K562 (cell line): ENCODE measurements around the gene ANP32B. TPM values are rescaled to one million over a fixed set of nuclear protein-coding genes. Genes with fewer than 3 reads are reported as not detected.
A peak's percentile ranks its signal among the peaks of the same experiment; 100 is the strongest.

Source experiments
- ATAC-seq: fragments of 200-7000 bp; cut with Tn5 transposase; 3 replicates; pipeline ENCODE4 v1.9.1; 2020; ENCODE audit warnings: moderate library complexity
- BruUV-seq: library from RNA; stranded (reverse); fragments of 400-500 nt; replicated peaks from 2 replicates; lab custom pipeline; 2021; lab: Mats Ljungman, UMichigan
- CTCF ChIA-PET: fragments of 300-600 bp; formaldehyde crosslinking; extraction: SDS; loops from one replicate; lab custom pipeline; 2021; ENCODE audit warnings: low intra/inter-chr PET ratio; lab: Yijun Ruan, JAX
- POLR2A ChIA-PET: fragments of 300-600, 350-650 bp; sonication (Branson Sonifier 250); formaldehyde crosslinking; extraction: SDS; loops from one replicate; lab custom pipeline; 2021; ENCODE audit warnings: antibody characterized with exemption, inconsistent platforms; lab: Yijun Ruan, JAX
- DNase-seq, 4 experiments: peaks; one replicate each; pipeline versions ENCODE4 v3.0.0 to v3.0.0-alpha.2; 2011 to 2018; ENCODE audit warnings: low spot score in 3 of 4, mixed read lengths in 3 of 4; ENCODE audit errors: extremely low read depth in 1 of 4
- FAIRE-seq: peaks from 2 replicates; lab custom pipeline; 2011; peaks lifted over from hg19 to GRCh38; lab: Jason Lieb, UNC
- H2AFZ ChIP-seq: 2 replicates; pipeline ENCODE4 v1.6.0; 2011; ENCODE audit warnings: low read depth, low read length, control low read depth, inconsistent platforms
- H3K27ac ChIP-seq: fragments of 200-600 bp; 3 replicates; pipeline ENCODE4 v1.8.0; 2011; ENCODE audit warnings: low read depth, mild to moderate bottlenecking, control low read depth, inconsistent platforms, low read length, moderate library complexity, mixed read lengths; ENCODE audit errors: extremely low read depth
- H3K27me3 ChIP-seq, 2 experiments: fragments of 300-600 bp in 1 of 2; 2 replicates in 1 of 2; 3 replicates in 1 of 2; pipeline versions ENCODE4 v1.6.0 to v1.8.0; 2011; ENCODE audit warnings: inconsistent platforms in 2 of 2, low read length in 2 of 2, mild to moderate bottlenecking in 1 of 2, mixed read lengths in 1 of 2, moderate library complexity in 1 of 2; ENCODE audit not compliant: control insufficient read depth in 2 of 2, insufficient read depth in 2 of 2
- H3K36me3 ChIP-seq: fragments of 300-600 bp; 3 replicates; pipeline ENCODE4 v1.8.0; 2011; ENCODE audit warnings: mild to moderate bottlenecking, low read length, inconsistent platforms; ENCODE audit not compliant: control insufficient read depth, insufficient read depth
- H3K4me1 ChIP-seq, 2 experiments: fragments of 200-600 bp in 1 of 2; replicated peaks in 1 of 2; 2 replicates in 1 of 2; 3 replicates in 1 of 2; pipeline versions ENCODE4 v1.5.1 to v1.8.0; 2011; ENCODE audit warnings: inconsistent platforms in 2 of 2, low read length in 2 of 2, mild to moderate bottlenecking in 1 of 2, mixed read lengths in 1 of 2, moderate library complexity in 1 of 2; ENCODE audit not compliant: control insufficient read depth in 2 of 2, insufficient read depth in 2 of 2
- H3K4me2 ChIP-seq: 2 replicates; pipeline ENCODE4 v1.6.1; 2011; ENCODE audit warnings: low read length, control low read depth, inconsistent platforms, mixed read lengths; ENCODE audit not compliant: insufficient read depth
- H3K4me3 ChIP-seq: fragments of 200-600 bp; sonication (generic), shearing (Covaris generic); 2 replicates; pipeline ENCODE4 v1.5.1; 2016; ENCODE audit warnings: control low read depth, inconsistent platforms
- H3K79me2 ChIP-seq: fragments of 200-600 bp; 3 replicates; pipeline ENCODE4 v1.8.0; 2011; ENCODE audit warnings: low read length, inconsistent platforms; ENCODE audit not compliant: control insufficient read depth, insufficient read depth
- H3K9ac ChIP-seq, 2 experiments: 2 replicates each; pipeline versions ENCODE4 v1.6.0 to v1.6.1; 2011; ENCODE audit warnings: low read depth in 2 of 2, low read length in 2 of 2, control low read depth in 1 of 2, inconsistent platforms in 1 of 2, mild to moderate bottlenecking in 1 of 2, mixed read lengths in 1 of 2; ENCODE audit not compliant: insufficient read depth in 1 of 2
- H3K9me1 ChIP-seq: one replicate; pipeline ENCODE4 v1.6.0; 2011; ENCODE audit warnings: inconsistent platforms, mild to moderate bottlenecking, low read length, moderate library complexity; ENCODE audit not compliant: control insufficient read depth, insufficient read depth
- H3K9me3 ChIP-seq: replicated peaks from 2 replicates; pipeline ENCODE4 v1.5.1; 2011; ENCODE audit warnings: low read depth, low read length, inconsistent platforms; ENCODE audit not compliant: control insufficient read depth, insufficient read depth
- H4K20me1 ChIP-seq: replicated peaks from 2 replicates; pipeline ENCODE4 v1.6.1; 2011; ENCODE audit warnings: low read length, inconsistent platforms, mixed read lengths; ENCODE audit not compliant: control insufficient read depth, insufficient read depth
- MTA3 ChIP-seq: fragments of 450-650 bp; formaldehyde crosslinking; IDR thresholded peaks from 2 replicates; pipeline ENCODE4 v1.6.1; 2017; ENCODE audit warnings: mild to moderate bottlenecking, borderline replicate concordance
- RBBP5 ChIP-seq: fragments of 200-600 bp; sonication (generic); IDR thresholded peaks from 2 replicates; pipeline ENCODE4 v1.6.1; 2012; ENCODE audit warnings: borderline replicate concordance, mild to moderate bottlenecking, low read length, control low read depth, inconsistent platforms; ENCODE audit not compliant: insufficient read depth, poor library complexity, severe bottlenecking
- SMAD2 ChIP-seq: fragments of 150-350 bp; IDR thresholded peaks from 2 replicates; pipeline ENCODE4 v1.6.1; 2014; ENCODE audit warnings: low read depth, mild to moderate bottlenecking, low read length
- TCF3 ChIP-seq: sonication (generic); formaldehyde crosslinking; IDR thresholded peaks from 2 replicates; pipeline ENCODE4 v1.4.0; 2020; ENCODE audit warnings: mild to moderate bottlenecking, missing genetic modification reagents
- WGBS: fragments of 100-300 bp; shearing (Covaris generic); methylation state at CpG from one replicate; pipeline ENCODE4 v1.1.6; 2016; ENCODE audit warnings: low coverage, mixed read lengths; ENCODE audit not compliant: insufficient coverage; ENCODE audit errors: missing lambda C conversion rate; 5-methylcytosine and 5-hydroxymethylcytosine counted together
- in situ Hi-C: fragments of 300-500 bp; cut with MboI; formaldehyde crosslinking; loops from 4 replicates; pipeline ENCODE4 v1.15.0; 2018; ENCODE audit warnings: inconsistent platforms, mixed read lengths
- intact Hi-C: fragments of 100-400 bp; cut with micrococcal nuclease; formaldehyde crosslinking; loops from 2 replicates; pipeline ENCODE4 v1.14.2; 2022
- polyA plus RNA-seq, 8 experiments: library from polyadenylated mRNA; depleted of rRNA in 4 of 8; stranded (reverse) in 5 of 8; unstranded in 3 of 8; fragments of >200 nt; fragmentation: Nextera tagmentation in 2 of 8; fragmentation: Illumina TruSeq in 1 of 8; extraction: Ambion mirVana in 2 of 8; extraction: Trizol in 1 of 8; gene quantifications; 2 replicates each; pipeline versions ENCODE4 v1.2.1 to v1.2.3, GENCODE V29; 2011 to 2014; ENCODE audit warnings: inconsistent platforms in 1 of 8, missing spikeins in 1 of 8
- total RNA-seq, 7 experiments: library from RNA; depleted of rRNA in 6 of 7; stranded (reverse); fragments of >200 nt in 6 of 7; fragmentation: Illumina TruSeq in 2 of 7; extraction: Trizol in 2 of 7; gene quantifications; 2 replicates each; pipeline versions ENCODE4 v1.2.1 to v1.2.3, GENCODE V29; 2011 to 2021; ENCODE audit warnings: low replicate concordance in 1 of 7
- TF ChIP-seq, protein P1 (sequence below): fragments of 450-650 bp; IDR thresholded peaks from 2 replicates; pipeline ENCODE4 v1.6.1; 2017; ENCODE audit warnings: antibody characterized with exemption, mild to moderate bottlenecking
- TF ChIP-seq, protein P2 (sequence below): fragments of 250-450 bp; sonication (Bioruptor Pico); IDR thresholded peaks from 2 replicates; pipeline ENCODE4 v1.5.0; 2021; ENCODE audit warnings: mild to moderate bottlenecking, borderline replicate concordance

ANP32B gene
- total and polyA plus RNA-seq, 9 of the 15 experiments (the other 6 are each of a cell fraction or from before 2014, with no cell fraction given) = 68.9 to 815 (median 141) TPM

DNA sequence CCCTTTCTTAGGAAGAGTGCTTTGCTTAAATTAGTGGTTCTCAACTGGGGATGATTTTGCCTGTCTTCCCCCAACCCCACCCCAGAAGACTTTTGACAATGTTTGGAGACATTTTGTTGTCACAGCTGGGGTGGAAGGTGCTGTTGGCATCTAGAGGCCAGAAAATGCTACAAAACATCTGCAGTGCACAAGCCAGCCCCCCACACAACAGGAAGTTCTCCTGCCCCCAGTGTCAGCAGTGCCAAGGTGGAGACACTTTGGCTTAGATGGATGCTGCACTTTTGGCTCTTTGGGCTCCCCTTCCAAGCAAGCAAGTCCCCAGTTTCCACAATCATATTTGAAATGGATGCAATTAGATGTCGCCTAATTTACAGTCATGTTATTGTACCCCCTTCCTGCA lies 47.9 kb upstream of the ANP32B start:
- Histone ChIP-seq H3K4me3 (peak overlapping the region; percentile 43), H3K4me1 (peaks cover 6 to 44% of the 10 kb centered on the region in 2 experiments; a peak in 4 of 5 replicates), H3K79me2 (peaks cover 99% of the 10 kb centered on the region), H3K9ac (peak overlapping the region; percentile 84 to 90), H3K9me3 (no peaks in the 10 kb centered on the region), H3K27ac (peak overlapping the region; percentile 79), H3K36me3 (peaks cover 60% of the 10 kb centered on the region), H4K20me1 (no peaks in the 10 kb centered on the region), H3K9me1 (no peaks in the 10 kb centered on the region), H3K27me3 (no peaks in the 10 kb centered on the region), H3K4me2 (peak overlapping the region; percentile 95), H2AFZ (no peak overlapping the region; the same call in 1 of the 2 replicates)
- POLR2A ChIA-PET = interaction anchor here (0.7 to 1.9 kb wide), 13 partner anchors 9 to 69 kb away, joined by 3 to 10 read pairs (median 4); partner anchors contain the start of genes ANP32B and TRMO
- BruUV-seq = no TSS peak
- 11% methylated on average over 1 of the region's 1 CpG for whole genome bisulfite sequencing
- CTCF ChIA-PET = no interaction called here
- in situ Hi-C loops (no loop called here), intact Hi-C loops (no loop called here)
- DNase-seq (no peak), ATAC-seq (peak; percentile 1; the same call in 1 of the 3 replicates), FAIRE-seq (no peak)
- TF ChIP-seq SMAD2 (no peak), RBBP5 (peak; percentile 15), MTA3 (0 out of 2 replicates have a peak, but pooled peaks have one; percentile 9), TCF3 (0 out of 2 replicates have a peak, but pooled peaks have one; percentile 14)
- TF ChIP-seq, protein P1, sequence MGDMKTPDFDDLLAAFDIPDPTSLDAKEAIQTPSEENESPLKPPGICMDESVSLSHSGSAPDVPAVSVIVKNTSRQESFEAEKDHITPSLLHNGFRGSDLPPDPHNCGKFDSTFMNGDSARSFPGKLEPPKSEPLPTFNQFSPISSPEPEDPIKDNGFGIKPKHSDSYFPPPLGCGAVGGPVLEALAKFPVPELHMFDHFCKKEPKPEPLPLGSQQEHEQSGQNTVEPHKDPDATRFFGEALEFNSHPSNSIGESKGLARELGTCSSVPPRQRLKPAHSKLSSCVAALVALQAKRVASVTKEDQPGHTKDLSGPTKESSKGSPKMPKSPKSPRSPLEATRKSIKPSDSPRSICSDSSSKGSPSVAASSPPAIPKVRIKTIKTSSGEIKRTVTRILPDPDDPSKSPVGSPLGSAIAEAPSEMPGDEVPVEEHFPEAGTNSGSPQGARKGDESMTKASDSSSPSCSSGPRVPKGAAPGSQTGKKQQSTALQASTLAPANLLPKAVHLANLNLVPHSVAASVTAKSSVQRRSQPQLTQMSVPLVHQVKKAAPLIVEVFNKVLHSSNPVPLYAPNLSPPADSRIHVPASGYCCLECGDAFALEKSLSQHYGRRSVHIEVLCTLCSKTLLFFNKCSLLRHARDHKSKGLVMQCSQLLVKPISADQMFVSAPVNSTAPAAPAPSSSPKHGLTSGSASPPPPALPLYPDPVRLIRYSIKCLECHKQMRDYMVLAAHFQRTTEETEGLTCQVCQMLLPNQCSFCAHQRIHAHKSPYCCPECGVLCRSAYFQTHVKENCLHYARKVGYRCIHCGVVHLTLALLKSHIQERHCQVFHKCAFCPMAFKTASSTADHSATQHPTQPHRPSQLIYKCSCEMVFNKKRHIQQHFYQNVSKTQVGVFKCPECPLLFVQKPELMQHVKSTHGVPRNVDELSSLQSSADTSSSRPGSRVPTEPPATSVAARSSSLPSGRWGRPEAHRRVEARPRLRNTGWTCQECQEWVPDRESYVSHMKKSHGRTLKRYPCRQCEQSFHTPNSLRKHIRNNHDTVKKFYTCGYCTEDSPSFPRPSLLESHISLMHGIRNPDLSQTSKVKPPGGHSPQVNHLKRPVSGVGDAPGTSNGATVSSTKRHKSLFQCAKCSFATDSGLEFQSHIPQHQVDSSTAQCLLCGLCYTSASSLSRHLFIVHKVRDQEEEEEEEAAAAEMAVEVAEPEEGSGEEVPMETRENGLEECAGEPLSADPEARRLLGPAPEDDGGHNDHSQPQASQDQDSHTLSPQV = peak; percentile 51
- TF ChIP-seq, protein P2, sequence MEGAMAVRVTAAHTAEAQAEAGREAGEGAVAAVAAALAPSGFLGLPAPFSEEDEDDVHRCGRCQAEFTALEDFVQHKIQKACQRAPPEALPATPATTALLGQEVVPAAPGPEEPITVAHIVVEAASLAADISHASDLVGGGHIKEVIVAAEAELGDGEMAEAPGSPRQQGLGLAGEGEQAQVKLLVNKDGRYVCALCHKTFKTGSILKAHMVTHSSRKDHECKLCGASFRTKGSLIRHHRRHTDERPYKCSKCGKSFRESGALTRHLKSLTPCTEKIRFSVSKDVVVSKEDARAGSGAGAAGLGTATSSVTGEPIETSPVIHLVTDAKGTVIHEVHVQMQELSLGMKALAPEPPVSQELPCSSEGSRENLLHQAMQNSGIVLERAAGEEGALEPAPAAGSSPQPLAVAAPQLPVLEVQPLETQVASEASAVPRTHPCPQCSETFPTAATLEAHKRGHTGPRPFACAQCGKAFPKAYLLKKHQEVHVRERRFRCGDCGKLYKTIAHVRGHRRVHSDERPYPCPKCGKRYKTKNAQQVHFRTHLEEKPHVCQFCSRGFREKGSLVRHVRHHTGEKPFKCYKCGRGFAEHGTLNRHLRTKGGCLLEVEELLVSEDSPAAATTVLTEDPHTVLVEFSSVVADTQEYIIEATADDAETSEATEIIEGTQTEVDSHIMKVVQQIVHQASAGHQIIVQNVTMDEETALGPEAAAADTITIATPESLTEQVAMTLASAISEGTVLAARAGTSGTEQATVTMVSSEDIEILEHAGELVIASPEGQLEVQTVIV (CRISPR knock-in tag) = no peak
